Measurements from ENCODE around the gene KBTBD12. TPM values are rescaled to one million over a fixed set of nuclear protein-coding genes. Genes with fewer than 3 reads are reported as not detected.

The KBTBD12 gene
- total RNA-seq, 1 experiment from 2014 or later: not detected

DNA sequence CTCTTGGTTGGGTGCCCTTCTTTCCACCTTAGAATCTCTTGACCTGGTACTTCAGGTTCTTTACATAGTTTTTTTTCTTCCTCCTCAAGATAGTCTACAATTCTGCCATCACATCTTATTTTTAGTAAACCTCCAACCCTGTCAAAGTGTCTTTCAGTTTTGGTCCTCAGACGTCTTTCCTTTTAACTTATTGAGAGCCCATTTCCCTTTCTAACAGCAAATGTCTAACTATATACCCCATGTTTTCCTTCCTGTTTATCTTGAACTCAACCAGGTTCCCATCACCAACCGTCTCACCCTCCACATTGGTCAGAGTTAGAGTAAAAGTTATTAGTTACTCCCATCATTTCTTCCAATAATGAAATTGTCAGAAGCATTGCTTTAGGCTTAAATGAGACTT lies 10.4 kb downstream of the KBTBD12 start:
- Mint-ChIP-seq H3K4me3 (ENCODE audit: unreplicated experiment) (no peak overlapping the region), H3K9me3 (ENCODE audit: unreplicated experiment) (no peaks in the 10 kb centered on the region), H3K27ac (ENCODE audit: low read depth, unreplicated experiment) (no peak overlapping the region), H3K36me3 (ENCODE audit: insufficient read depth, unreplicated experiment) (no peaks in the 10 kb centered on the region), H3K27me3 (ENCODE audit: insufficient read depth, unreplicated experiment) (peaks cover 11% of the 10 kb centered on the region), H3K4me1 (ENCODE audit: insufficient read depth, unreplicated experiment) (peaks cover 6% of the 10 kb centered on the region)
- BruUV-seq (replicated peaks): no TSS peak
- no peak for DNase-seq (ENCODE audit: unreplicated experiment)
- TF ChIP-seq, protein P1, sequence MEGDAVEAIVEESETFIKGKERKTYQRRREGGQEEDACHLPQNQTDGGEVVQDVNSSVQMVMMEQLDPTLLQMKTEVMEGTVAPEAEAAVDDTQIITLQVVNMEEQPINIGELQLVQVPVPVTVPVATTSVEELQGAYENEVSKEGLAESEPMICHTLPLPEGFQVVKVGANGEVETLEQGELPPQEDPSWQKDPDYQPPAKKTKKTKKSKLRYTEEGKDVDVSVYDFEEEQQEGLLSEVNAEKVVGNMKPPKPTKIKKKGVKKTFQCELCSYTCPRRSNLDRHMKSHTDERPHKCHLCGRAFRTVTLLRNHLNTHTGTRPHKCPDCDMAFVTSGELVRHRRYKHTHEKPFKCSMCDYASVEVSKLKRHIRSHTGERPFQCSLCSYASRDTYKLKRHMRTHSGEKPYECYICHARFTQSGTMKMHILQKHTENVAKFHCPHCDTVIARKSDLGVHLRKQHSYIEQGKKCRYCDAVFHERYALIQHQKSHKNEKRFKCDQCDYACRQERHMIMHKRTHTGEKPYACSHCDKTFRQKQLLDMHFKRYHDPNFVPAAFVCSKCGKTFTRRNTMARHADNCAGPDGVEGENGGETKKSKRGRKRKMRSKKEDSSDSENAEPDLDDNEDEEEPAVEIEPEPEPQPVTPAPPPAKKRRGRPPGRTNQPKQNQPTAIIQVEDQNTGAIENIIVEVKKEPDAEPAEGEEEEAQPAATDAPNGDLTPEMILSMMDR (IDR thresholded peaks at IDR 0.05; ENCODE audit: unreplicated experiment): no peak
- CTCF ChIA-PET: no interaction called here
- intact Hi-C loops (cut with micrococcal nuclease): no loop called here
- POLR2A ChIA-PET: no interaction called here

DNA sequence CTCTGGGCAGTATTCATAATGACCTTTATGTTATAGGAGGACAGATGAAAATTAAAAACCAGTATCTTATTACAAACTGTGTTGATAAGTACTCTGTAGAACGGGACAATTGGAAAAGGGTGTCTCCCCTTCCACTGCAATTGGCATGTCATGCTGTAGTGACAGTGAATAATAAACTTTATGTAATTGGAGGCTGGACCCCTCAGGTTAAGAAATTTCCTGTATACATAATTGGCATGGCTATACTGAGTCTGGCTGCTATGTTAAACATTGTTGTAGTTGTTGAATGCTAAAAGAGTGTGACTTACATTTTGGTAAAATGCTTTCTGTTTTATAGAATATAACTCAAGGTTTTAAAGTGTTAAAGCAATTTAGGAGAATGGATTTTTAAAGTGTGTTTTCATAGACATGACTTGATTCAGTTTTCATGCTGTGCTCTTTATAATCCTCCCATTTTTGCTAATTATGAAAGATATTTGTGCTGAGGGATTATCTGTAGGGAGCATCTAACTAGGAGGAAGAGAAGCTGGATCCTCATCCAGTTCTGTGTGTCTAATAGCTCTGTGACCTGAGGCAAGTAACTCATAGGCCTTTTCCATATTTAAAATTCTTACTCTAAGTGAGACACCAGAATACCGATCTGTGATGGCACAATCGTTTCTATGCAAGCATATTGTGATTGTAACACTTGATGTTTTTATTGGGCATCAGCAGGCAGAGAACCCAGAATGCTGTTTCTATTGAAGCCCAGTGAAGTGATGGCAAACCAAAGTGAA lies 13.0 kb downstream of the KBTBD12 start:
- H3K27me3 Mint-ChIP-seq (ENCODE audit: insufficient read depth, unreplicated experiment): peaks cover 14% of the 10 kb centered on the region
- TF ChIP-seq, protein P1 (IDR thresholded peaks at IDR 0.05; ENCODE audit: unreplicated experiment): no peak
- H3K4me3 Mint-ChIP-seq (ENCODE audit: unreplicated experiment): no peak overlapping the region
- H3K9me3 Mint-ChIP-seq (ENCODE audit: unreplicated experiment): no peaks in the 10 kb centered on the region
- ChIA-PET CTCF (no interaction called here), POLR2A (no interaction called here)
- DNase-seq (ENCODE audit: unreplicated experiment): no peak
- peaks cover 6% of the 10 kb centered on the region for H3K4me1 Mint-ChIP-seq (ENCODE audit: insufficient read depth, unreplicated experiment)
- H3K27ac Mint-ChIP-seq (ENCODE audit: low read depth, unreplicated experiment): no peak overlapping the region
- intact Hi-C loops (cut with micrococcal nuclease): no loop called here
- BruUV-seq (replicated peaks): no TSS peak
- no peaks in the 10 kb centered on the region for H3K36me3 Mint-ChIP-seq (ENCODE audit: insufficient read depth, unreplicated experiment)

DNA sequence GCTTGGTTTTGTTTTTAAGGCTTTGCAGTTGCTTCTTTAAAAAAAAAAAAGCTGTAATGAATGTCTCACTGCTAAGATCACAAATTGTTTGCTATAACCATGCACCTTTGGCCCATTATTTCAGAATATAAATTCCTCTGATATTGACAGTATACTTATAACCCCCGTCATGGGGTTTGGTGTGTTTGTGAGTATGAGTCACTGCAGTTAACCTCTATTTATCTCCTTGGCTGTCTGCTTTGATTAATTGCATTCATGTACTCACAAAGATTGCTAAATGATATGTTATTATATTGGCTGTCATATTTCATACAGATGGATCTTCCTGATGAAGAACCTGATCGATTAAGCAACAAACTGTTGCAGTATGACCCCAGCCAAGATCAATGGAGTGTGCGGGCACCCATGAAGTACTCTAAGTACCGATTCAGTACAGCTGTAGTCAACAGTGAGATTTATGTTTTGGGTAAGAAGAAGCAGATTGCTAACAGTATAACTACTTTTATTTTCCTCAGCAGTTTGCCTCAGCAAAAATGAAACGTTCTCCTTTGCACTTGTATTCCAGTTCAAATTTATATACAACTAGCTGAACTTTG lies 14.9 kb downstream of the KBTBD12 start:
- no peaks in the 10 kb centered on the region for H3K36me3 Mint-ChIP-seq (ENCODE audit: insufficient read depth, unreplicated experiment)
- ChIA-PET CTCF (interaction anchor here (1.5 kb wide), 1 partner anchor 41 kb away, joined by 8 read pairs; no protein-coding TSS in a partner anchor), POLR2A (interaction anchor here (0.7 to 1.2 kb wide), 2 partner anchors 10 to 28 kb away, joined by 3 to 4 read pairs; no protein-coding TSS in a partner anchor)
- peaks cover 6% of the 10 kb centered on the region for H3K4me1 Mint-ChIP-seq (ENCODE audit: insufficient read depth, unreplicated experiment)
- peak; percentile 36 for DNase-seq (ENCODE audit: unreplicated experiment)
- H3K9me3 Mint-ChIP-seq (ENCODE audit: unreplicated experiment): no peaks in the 10 kb centered on the region
- intact Hi-C loops (cut with micrococcal nuclease): no loop called here
- TF ChIP-seq, protein P1 (IDR thresholded peaks at IDR 0.05; ENCODE audit: unreplicated experiment): no peak
- H3K27me3 Mint-ChIP-seq (ENCODE audit: insufficient read depth, unreplicated experiment): peaks cover 29% of the 10 kb centered on the region
- BruUV-seq (replicated peaks): no TSS peak
- no peak overlapping the region for H3K4me3 Mint-ChIP-seq (ENCODE audit: unreplicated experiment)
- H3K27ac Mint-ChIP-seq (ENCODE audit: low read depth, unreplicated experiment): peak overlapping the region; percentile 50

DNA sequence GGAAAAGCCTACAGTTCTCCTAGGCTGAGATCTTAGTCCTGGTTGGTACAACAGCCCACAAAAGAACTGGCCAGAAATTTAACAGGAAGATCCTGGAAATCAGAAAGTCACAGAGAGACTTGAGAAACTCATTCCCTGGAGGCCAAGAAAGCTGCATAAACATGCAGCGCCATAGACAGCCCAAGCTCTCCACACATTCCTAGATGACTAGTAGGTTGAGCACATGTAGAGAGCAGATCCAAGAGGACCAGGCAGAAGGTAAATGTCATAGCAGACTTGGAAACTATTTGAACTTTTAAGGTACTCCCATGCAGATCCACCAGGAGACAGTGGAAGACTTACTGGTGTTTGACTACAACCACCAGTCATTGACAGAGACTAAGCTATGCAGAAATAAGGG lies 18.4 kb downstream of the KBTBD12 start:
- Mint-ChIP-seq H3K9me3 (ENCODE audit: unreplicated experiment) (peaks cover 15% of the 10 kb centered on the region), H3K27ac (ENCODE audit: low read depth, unreplicated experiment) (no peak overlapping the region), H3K4me1 (ENCODE audit: insufficient read depth, unreplicated experiment) (peaks cover 6% of the 10 kb centered on the region), H3K27me3 (ENCODE audit: insufficient read depth, unreplicated experiment) (peaks cover 38% of the 10 kb centered on the region), H3K4me3 (ENCODE audit: unreplicated experiment) (no peak overlapping the region), H3K36me3 (ENCODE audit: insufficient read depth, unreplicated experiment) (no peaks in the 10 kb centered on the region)
- BruUV-seq (replicated peaks): no TSS peak
- TF ChIP-seq, protein P1 (IDR thresholded peaks at IDR 0.05; ENCODE audit: unreplicated experiment): no peak
- DNase-seq (ENCODE audit: unreplicated experiment): no peak
- intact Hi-C loops (cut with micrococcal nuclease): no loop called here
- CTCF ChIA-PET: no interaction called here
- POLR2A ChIA-PET: interaction anchor here (2.0 kb wide), 1 partner anchor 16 kb away, joined by 5 read pairs; no protein-coding TSS in a partner anchor
